C4-2B (cell line): Measurements from ENCODE around the gene HIPK3.

Source experiments
- H3K27ac ChIP-seq: fragments of 450-650 bp; 2 replicates; pipeline ENCODE4 v1.5.1; 2017
- CTCF ChIP-seq: fragments of 450-650 bp; conservative IDR thresholded peaks from 2 replicates; pipeline ENCODE4 v1.5.1; 2017; ENCODE audit warnings: mild to moderate bottlenecking
- ZFX ChIP-seq: fragments of 450-650 bp; IDR thresholded peaks from 2 replicates; pipeline ENCODE4 v1.6.1; 2017

The HIPK3 gene

GRCh38 chr11:33403344-33403743, 146.2 kb downstream of the HIPK3 start:
- no peak overlapping the region for H3K27ac ChIP-seq
- no peak for TF ChIP-seq ZFX
- TF ChIP-seq CTCF: no peak

GRCh38 chr11:33405834-33406602, 148.8 kb downstream of the HIPK3 start:
- TF ChIP-seq ZFX: no peak
- no peak overlapping the region for H3K27ac ChIP-seq
